Activated T-cell treated with anti-CD3 and anti-CD28 coated beads, Interleukin-2, amount 50 U/mL, for 72 hours (primary cell): ENCODE measurements around the gene RFFL. TPM values are rescaled to one million over a fixed set of nuclear protein-coding genes. Genes with fewer than 3 reads are reported as not detected.

Source experiments
- ATAC-seq, 2 donors: fragments of 150-1000 bp; cut with Tn5 transposase; replicated peaks in 1 of 2; 2 replicates each; pipeline ENCODE4 v1.10.0; 2021; ENCODE audit warnings: moderate library complexity in 2 of 2, mild to moderate bottlenecking in 1 of 2
- DNase-seq, 2 donors: peaks; one replicate each; pipeline ENCODE4 v3.0.0; 2021 to 2022; ENCODE audit warnings: mixed read lengths in 1 of 2
- H3K27ac Mint-ChIP-seq: one replicate; pipeline ENCODE4 v1.8.0; 2022; ENCODE audit warnings: mild to moderate bottlenecking, moderate library complexity, mixed read lengths
- H3K27me3 Mint-ChIP-seq: one replicate; pipeline ENCODE4 v1.8.0; 2022; ENCODE audit warnings: low read depth, mixed read lengths
- H3K36me3 Mint-ChIP-seq, 2 donors: one replicate each; pipeline ENCODE4 v1.8.0; 2022; ENCODE audit warnings: mixed read lengths in 2 of 2, mild to moderate bottlenecking in 1 of 2; ENCODE audit not compliant: insufficient read depth in 2 of 2
- H3K4me1 Mint-ChIP-seq: one replicate; pipeline ENCODE4 v1.8.0; 2022; ENCODE audit warnings: low read depth, mixed read lengths
- H3K4me3 Mint-ChIP-seq, 2 donors: one replicate each; pipeline ENCODE4 v1.8.0; 2022; ENCODE audit warnings: mild to moderate bottlenecking in 2 of 2, mixed read lengths in 2 of 2, moderate library complexity in 2 of 2
- H3K9me3 Mint-ChIP-seq, 2 donors: one replicate each; pipeline ENCODE4 v1.8.0; 2022; ENCODE audit warnings: mixed read lengths in 2 of 2
- total RNA-seq, 2 donors: library from RNA; stranded (reverse); gene quantifications; one replicate each; pipeline ENCODE4 v1.2.3, GENCODE V29; 2022

Gene RFFL
- total RNA-seq, 2 donors from 2014 or later: 47.7 to 50.0 TPM

DNA sequence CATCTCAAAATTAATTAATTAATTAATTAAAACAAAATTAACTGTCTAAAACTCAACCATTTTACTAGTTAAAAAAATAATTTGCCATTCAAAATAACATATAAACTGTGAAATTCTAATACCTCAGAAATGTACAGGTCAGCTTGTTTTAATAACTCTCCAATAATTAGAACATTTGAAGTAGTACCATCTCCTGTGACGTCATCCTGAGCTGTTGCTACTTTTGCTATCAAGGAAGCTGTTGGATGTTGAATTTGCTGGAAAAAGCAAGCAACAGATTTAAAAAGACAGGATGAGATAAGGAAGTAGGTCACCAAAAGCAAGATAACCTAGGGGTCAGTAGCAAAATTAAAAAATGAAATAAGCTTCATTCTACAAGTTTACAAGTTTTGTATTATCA, 105.1 kb downstream of the RFFL start:
- DNase-seq (no peak), ATAC-seq (no peak)
- Mint-ChIP-seq H3K27ac (no peak overlapping the region), H3K4me1 (peaks cover 9% of the 10 kb centered on the region), H3K36me3 (peaks cover 9 to 11% of the 10 kb centered on the region in 2 donors), H3K27me3 (no peaks in the 10 kb centered on the region), H3K9me3 (no peaks in the 10 kb centered on the region), H3K4me3 (no peak overlapping the region)

Other genes with a start within 250 kb of the RFFL start
- gene CCT6B, start 102.2 kb downstream of the RFFL start, total RNA-seq: 1 to 10 TPM; 2.8 to 3.4 TPM
- gene ZNF830, start 102.2 kb downstream of the RFFL start, total RNA-seq: 10 to 100 TPM; 27.7 to 28.0 TPM
- 10 to 100 TPM; 39.1 to 44.0 TPM for gene LIG3, start 83.2 kb downstream of the RFFL start, total RNA-seq
- 10 to 100 TPM; 35.3 to 44.5 TPM for gene RAD51D, start 56.2 kb upstream of the RFFL start, total RNA-seq
- gene FNDC8, start 57.9 kb upstream of the RFFL start, total RNA-seq: not detected
- gene NLE1, start 78.6 kb upstream of the RFFL start, total RNA-seq: 10 to 100 TPM; 24.3 to 31.4 TPM
- gene UNC45B, start 84.1 kb upstream of the RFFL start, total RNA-seq: under 1 TPM; 0.05 to 0.07 TPM
- gene SLC35G3, start 130.7 kb upstream of the RFFL start, total RNA-seq: not detected
- 10 to 100 TPM; 53.8 to 70.3 TPM for gene SLFN5, start 179.4 kb upstream of the RFFL start, total RNA-seq